Muscle of arm (tissue), 14 donors: ENCODE results near the gene TOMM40. TPM values are rescaled to one million over a fixed set of nuclear protein-coding genes. Genes with fewer than 3 reads are reported as not detected.
"Not testable (repeated sequence)": the region's sequence is repeated elsewhere in the genome, so short reads cannot be mapped to it uniquely, and the experiment has no call there.

ENCODE experiments used
- DNase-seq: peaks from one replicate; pipeline ENCODE4 v3.0.0-alpha.2; 2013
- long read RNA-seq, 11 donors: transcript quantifications; one replicate each; lab custom pipeline, GENCODE V29; 2026
- polyA plus RNA-seq, 12 donors: library from polyadenylated mRNA; unstranded; fragments of 120-200 nt; gene quantifications; one replicate each; pipeline ENCODE4 v1.2.1, GENCODE V29; 2013; ENCODE audit not compliant: insufficient read length in 12 of 12

The TOMM40 gene
- polyA plus RNA-seq = 10 to 100 TPM in 11 of 12 donors, not detected in 1; 24.1 to 49.4 (median 30.2) TPM
- long read RNA-seq, donor 1, transcript TOMM40-202 (10 exons, 1,709 nt) = major isoform, 18 of 29 reads
- long read RNA-seq, donor 1, partial matches to known transcripts = 5 of 29 reads
- long read RNA-seq, donor 1, other reads (novel, unspliced or antisense) = 0 of 29 reads
- long read RNA-seq, donor 2, transcript TOMM40-202 (10 exons, 1,709 nt) = major isoform, 12 of 13 reads
- long read RNA-seq, donor 2, partial matches to known transcripts = 0 of 13 reads
- long read RNA-seq, donor 2, other reads (novel, unspliced or antisense) = 0 of 13 reads
- long read RNA-seq, donor 3, partial matches to known transcripts = 7 of 13 reads
- long read RNA-seq, donor 3, other reads (novel, unspliced or antisense) = 0 of 13 reads
- long read RNA-seq, donor 4, partial matches to known transcripts = 0 of 2 reads
- long read RNA-seq, donor 4, other reads (novel, unspliced or antisense) = 0 of 2 reads
- long read RNA-seq, donor 5, transcript TOMM40-202 (10 exons, 1,709 nt) = major isoform, 20 of 28 reads
- long read RNA-seq, donor 5, transcript TOMM40-203 (9 exons, 1,725 nt) = minor isoform, 5 of 28 reads
- long read RNA-seq, donor 5, partial matches to known transcripts = 0 of 28 reads
- long read RNA-seq, donor 5, other reads (novel, unspliced or antisense) = 0 of 28 reads
- long read RNA-seq, donor 6, partial matches to known transcripts = 0 of 7 reads
- long read RNA-seq, donor 6, other reads (novel, unspliced or antisense) = 0 of 7 reads
- long read RNA-seq, donor 7, transcript TOMM40-202 (10 exons, 1,709 nt) = major isoform, 6 of 6 reads
- long read RNA-seq, donor 7, partial matches to known transcripts = 0 of 6 reads
- long read RNA-seq, donor 7, other reads (novel, unspliced or antisense) = 0 of 6 reads
- long read RNA-seq, donor 8, transcript TOMM40-203 (9 exons, 1,725 nt) = minor isoform, 5 of 35 reads
- long read RNA-seq, donor 8, transcript TOMM40-201 (10 exons, 1,707 nt) = minor isoform, 8 of 35 reads
- long read RNA-seq, donor 8, transcript TOMM40-202 (10 exons, 1,709 nt) = major isoform, 14 of 35 reads
- long read RNA-seq, donor 8, partial matches to known transcripts = 6 of 35 reads
- long read RNA-seq, donor 8, other reads (novel, unspliced or antisense) = 0 of 35 reads
- long read RNA-seq, donor 9, transcript TOMM40-203 (9 exons, 1,725 nt) = major isoform, 7 of 19 reads
- long read RNA-seq, donor 9, transcript TOMM40-202 (10 exons, 1,709 nt) = minor isoform, 5 of 19 reads
- long read RNA-seq, donor 9, partial matches to known transcripts = 5 of 19 reads
- long read RNA-seq, donor 9, other reads (novel, unspliced or antisense) = 0 of 19 reads
- long read RNA-seq, donor 10, transcript TOMM40-202 (10 exons, 1,709 nt) = major isoform, 7 of 16 reads
- long read RNA-seq, donor 10, partial matches to known transcripts = 5 of 16 reads
- long read RNA-seq, donor 10, other reads (novel, unspliced or antisense) = 0 of 16 reads
- long read RNA-seq, donor 11, transcript TOMM40-201 (10 exons, 1,707 nt) = minor isoform, 7 of 31 reads
- long read RNA-seq, donor 11, transcript TOMM40-202 (10 exons, 1,709 nt) = major isoform, 8 of 31 reads
- long read RNA-seq, donor 11, partial matches to known transcripts = 13 of 31 reads
- long read RNA-seq, donor 11, other reads (novel, unspliced or antisense) = 0 of 31 reads

GRCh38 chr19:44891016-44891882 is at the start of gene TOMM40:
TOMM40 (plus strand) TSS chr19:44891254; CDS start chr19:44891416, 162 bp downstream.
- no peak for DNase-seq

GRCh38 chr19:44845286-44845611 is 45.8 kb upstream of the TOMM40 start:
- DNase-seq = no peak

GRCh38 chr19:44845612-44846454 is 45.2 kb upstream of the TOMM40 start, which contains the start of gene NECTIN2:
NECTIN2 (plus strand) TSS chr19:44846297; CDS start chr19:44846526, 229 bp downstream.
- peak; percentile 99 for DNase-seq

- peak; percentile 43 for DNase-seq
These were observed 44.5 kb upstream of the TOMM40 start for GRCh38 chr19:44846455-44847143.

- peak; percentile 69 for DNase-seq
These were observed 43.7 kb upstream of the TOMM40 start for GRCh38 chr19:44847144-44848035.

- peak; percentile 35 for DNase-seq
These were observed 42.8 kb upstream of the TOMM40 start for GRCh38 chr19:44848036-44848811.

GRCh38 chr19:44848812-44849447 is 42.1 kb upstream of the TOMM40 start:
- DNase-seq = no peak

- DNase-seq = no peak
These were observed 40.4 kb upstream of the TOMM40 start for GRCh38 chr19:44850641-44851109.

GRCh38 chr19:44851427-44851826 is 39.6 kb upstream of the TOMM40 start:
- no peak for DNase-seq

- no peak for DNase-seq
These were observed 35.4 kb upstream of the TOMM40 start for GRCh38 chr19:44855606-44856005.

GRCh38 chr19:44856421-44857083 is 34.5 kb upstream of the TOMM40 start:
- DNase-seq = no peak

GRCh38 chr19:44857837-44858236 is 33.2 kb upstream of the TOMM40 start:
- no peak for DNase-seq

GRCh38 chr19:44861576-44861975 is 29.5 kb upstream of the TOMM40 start:
- DNase-seq = not testable (repeated sequence)

- no peak for DNase-seq
These were observed 27.1 kb upstream of the TOMM40 start for GRCh38 chr19:44863990-44864389.

- DNase-seq = no peak
These were observed 25.8 kb upstream of the TOMM40 start for GRCh38 chr19:44865196-44865767.
